NCI-H1048 (cell line): Measurements from ENCODE around the gene BTF3L4.
"Not testable (repeated sequence)": the region's sequence is repeated elsewhere in the genome, so short reads cannot be mapped to it uniquely, and the experiment has no call there.

Experiments
- DNase-seq: peaks from one replicate; lab custom pipeline; 2025; lab: John Stamatoyannopoulos, UW

The BTF3L4 gene

GRCh38 chr1:52056163-52056936, at the start of gene BTF3L4:
TSS of gene BTF3L4 (plus strand) at chr1:52056295. CDS start at chr1:52059848, 3,553 bp downstream.
- peak; percentile 81 for DNase-seq

- no peak for DNase-seq
These were observed 48.7 kb upstream of the BTF3L4 start for GRCh38 chr1:52007215-52008002.

GRCh38 chr1:52008071-52008809, 47.9 kb upstream of the BTF3L4 start:
- DNase-seq: no peak

GRCh38 chr1:52022133-52022532, 34.0 kb upstream of the BTF3L4 start:
- DNase-seq: no peak

GRCh38 chr1:52026278-52026677, 29.8 kb upstream of the BTF3L4 start:
- DNase-seq: no peak

GRCh38 chr1:52028328-52028727, 27.8 kb upstream of the BTF3L4 start:
- no peak for DNase-seq

GRCh38 chr1:52028839-52029238, 27.3 kb upstream of the BTF3L4 start:
- not testable (repeated sequence) for DNase-seq

GRCh38 chr1:52032124-52032784, 23.8 kb upstream of the BTF3L4 start:
- DNase-seq: no peak

- DNase-seq: no peak
These were observed 23.3 kb upstream of the BTF3L4 start for GRCh38 chr1:52032785-52033131.

- peak; percentile 73 for DNase-seq
These were observed 22.7 kb upstream of the BTF3L4 start, which contains the start of gene KTI12 for GRCh38 chr1:52033190-52034049. TSS of gene KTI12 (minus strand) at chr1:52033810. CDS start at chr1:52033761, 49 bp downstream.

GRCh38 chr1:52034050-52034384, 22.1 kb upstream of the BTF3L4 start:
- no peak for DNase-seq

GRCh38 chr1:52037402-52037814, 18.7 kb upstream of the BTF3L4 start:
- no peak for DNase-seq

- DNase-seq: no peak
These were observed 18.2 kb upstream of the BTF3L4 start for GRCh38 chr1:52037909-52038308.

GRCh38 chr1:52041551-52042185, 14.4 kb upstream of the BTF3L4 start:
- no peak for DNase-seq

GRCh38 chr1:52045236-52045635, 10.9 kb upstream of the BTF3L4 start:
- DNase-seq: no peak

- not testable (repeated sequence) for DNase-seq
These were observed 10.4 kb upstream of the BTF3L4 start for GRCh38 chr1:52045666-52046195.

GRCh38 chr1:52049337-52049736, 6.8 kb upstream of the BTF3L4 start:
- DNase-seq: not testable (repeated sequence)

GRCh38 chr1:52053862-52054261, 2.2 kb upstream of the BTF3L4 start:
- DNase-seq: no peak

- DNase-seq: no peak
These were observed 1.5 kb upstream of the BTF3L4 start for GRCh38 chr1:52054496-52055065.
